HCT116 (cell line): ENCODE measurements around the gene SPATS2L. TPM values are rescaled to one million over a fixed set of nuclear protein-coding genes. Genes with fewer than 3 reads are reported as not detected.
A peak's percentile ranks its signal among the peaks of the same experiment; 100 is the strongest.

ENCODE experiments used
- ATAC-seq: fragments of 200-7000 bp; cut with Tn5 transposase; 2 replicates; pipeline ENCODE4 v1.9.1; 2020; ENCODE audit warnings: mild to moderate bottlenecking, moderate library complexity
- Bru-seq: library from RNA; stranded (reverse); fragments of 400-500 nt; gene quantifications from one replicate; lab custom pipeline; 2021; lab: Mats Ljungman, UMichigan
- BruChase-seq, 2 experiments: library from RNA; stranded (reverse); fragments of 400-500 nt; gene quantifications; one replicate each; lab custom pipeline; 2021; lab: Mats Ljungman, UMichigan
- BruUV-seq: library from RNA; stranded (reverse); fragments of 400-500 nt; replicated peaks from 2 replicates; lab custom pipeline; 2021; lab: Mats Ljungman, UMichigan
- CTCF ChIA-PET: fragments of 300-600 bp; sonication (Branson Sonifier 250); formaldehyde crosslinking; loops from one replicate; lab custom pipeline; 2021; ENCODE audit warnings: antibody characterized with exemption; lab: Charles Lee
- POLR2A ChIA-PET: fragments of 300-600, 350-600 bp; sonication (Branson Sonifier 250); formaldehyde crosslinking; loops from one replicate; lab custom pipeline; 2021; ENCODE audit warnings: antibody characterized with exemption; lab: Charles Lee
- RAD21 ChIA-PET, 2 experiments: fragments of 300-600 bp; sonication (Branson Sonifier 250); formaldehyde crosslinking; loops; one replicate each; lab custom pipeline; 2023; ENCODE audit warnings: low total read pairs in 2 of 2; ENCODE audit not compliant: uncharacterized antibody in 2 of 2, unreplicated experiment in 2 of 2, low non-redundant PET in 1 of 2; lab: Charles Lee
- DNase-seq: peaks from one replicate; pipeline ENCODE4 v3.0.0-alpha.2; 2010; ENCODE audit warnings: low read depth, low spot score
- H2AFZ ChIP-seq: fragments of 200-600 bp; shearing (Covaris generic), sonication (generic); 2 replicates; pipeline ENCODE4 v1.6.1; 2017; ENCODE audit warnings: low read depth, mixed run types, mixed read lengths, antibody characterized with exemption, low read length; ENCODE audit not compliant: poor library complexity, severe bottlenecking
- H3K27ac ChIP-seq: 2 replicates; pipeline ENCODE4 v1.5.1; 2012; ENCODE audit warnings: low read depth, low read length
- H3K27me3 ChIP-seq: fragments of 200-600 bp; sonication (generic); 2 replicates; pipeline ENCODE4 v1.6.1; 2016; ENCODE audit warnings: mixed run types, low read length, mixed read lengths; ENCODE audit not compliant: insufficient read depth
- H3K36me3 ChIP-seq, 2 experiments: fragments of 200-500 bp in 1 of 2; fragments of 200-600 bp in 1 of 2; sonication (Bioruptor generic) in 1 of 2; sonication (generic) in 1 of 2; 2 replicates each; pipeline versions ENCODE4 v1.5.1 to v1.6.1; 2014 to 2016; ENCODE audit warnings: low read length in 2 of 2, inconsistent platforms in 1 of 2, mixed read lengths in 1 of 2, mixed run types in 1 of 2; ENCODE audit not compliant: insufficient read depth in 2 of 2, control insufficient read depth in 1 of 2
- H3K4me1 ChIP-seq, 2 experiments: fragments of 200-600 bp in 1 of 2; sonication (generic) in 1 of 2; 2 replicates each; pipeline versions ENCODE4 v1.5.1 to v1.6.1; 2012 to 2017; ENCODE audit warnings: low read length in 2 of 2, inconsistent platforms in 1 of 2, mild to moderate bottlenecking in 1 of 2, mixed read lengths in 1 of 2, mixed run types in 1 of 2, moderate library complexity in 1 of 2; ENCODE audit not compliant: insufficient read depth in 2 of 2, control insufficient read depth in 1 of 2
- H3K4me2 ChIP-seq: fragments of 200-600 bp; sonication (generic); 2 replicates; pipeline ENCODE4 v1.6.1; 2017; ENCODE audit warnings: mixed run types, low read length, mixed read lengths
- H3K4me3 ChIP-seq, 2 experiments: fragments of 200-600 bp in 1 of 2; sonication (generic) in 1 of 2; replicated peaks in 1 of 2; 2 replicates each; pipeline ENCODE4 v1.5.1; 2011 to 2016; ENCODE audit warnings: low read length in 2 of 2, control low read depth in 1 of 2, low read depth in 1 of 2, mild to moderate bottlenecking in 1 of 2, mixed read lengths in 1 of 2, mixed run types in 1 of 2
- H3K79me2 ChIP-seq: fragments of 200-600 bp; sonication (generic); 2 replicates; pipeline ENCODE4 v1.6.1; 2017; ENCODE audit warnings: mild to moderate bottlenecking, mixed run types, low read length, moderate library complexity, mixed read lengths; ENCODE audit not compliant: insufficient read depth
- H3K9ac ChIP-seq: fragments of 200-600 bp; sonication (generic); 2 replicates; pipeline ENCODE4 v1.6.1; 2016; ENCODE audit warnings: low read length, mixed read lengths
- H3K9me2 ChIP-seq: fragments of 200-600 bp; sonication (generic), shearing (Covaris generic); 2 replicates; pipeline ENCODE4 v1.6.1; 2017; ENCODE audit warnings: mixed run types, mild to moderate bottlenecking, moderate library complexity; ENCODE audit not compliant: insufficient read depth
- H3K9me3 ChIP-seq, 2 experiments: fragments of 200-500 bp in 1 of 2; fragments of 200-600 bp in 1 of 2; sonication (Bioruptor generic) in 1 of 2; sonication (generic) in 1 of 2; 2 replicates each; pipeline ENCODE4 v1.6.1; 2014 to 2017; ENCODE audit warnings: low read length in 2 of 2, mixed read lengths in 2 of 2, inconsistent platforms in 1 of 2, low read depth in 1 of 2, mild to moderate bottlenecking in 1 of 2, mixed run types in 1 of 2, moderate library complexity in 1 of 2; ENCODE audit not compliant: control insufficient read depth in 1 of 2, insufficient read depth in 1 of 2
- H4K20me1 ChIP-seq: fragments of 200-600 bp; sonication (generic), shearing (Covaris generic); 2 replicates; pipeline ENCODE4 v1.6.1; 2017; ENCODE audit warnings: mixed run types, mild to moderate bottlenecking, moderate library complexity; ENCODE audit not compliant: insufficient read depth
- CBX3 ChIP-seq: IDR thresholded peaks from 2 replicates; pipeline ENCODE4 v1.6.1; 2012; ENCODE audit warnings: low read depth
- CEBPB ChIP-seq: IDR thresholded peaks from 2 replicates; pipeline ENCODE4 v1.6.1; 2012; ENCODE audit warnings: low read depth
- CTCF ChIP-seq, 3 experiments: fragments of 200-600 bp in 1 of 3; sonication (generic) in 1 of 3; IDR thresholded peaks in 2 of 3; conservative IDR thresholded peaks in 1 of 3; 2 replicates each; pipeline ENCODE4 v1.5.1; 2012 to 2017; ENCODE audit warnings: low read depth in 2 of 3, low read length in 2 of 3, antibody characterized with exemption in 1 of 3, borderline replicate concordance in 1 of 3, control low read depth in 1 of 3, mild to moderate bottlenecking in 1 of 3, mixed read lengths in 1 of 3, mixed run types in 1 of 3, moderate library complexity in 1 of 3; ENCODE audit not compliant: insufficient read depth in 1 of 3
- POLR2A ChIP-seq: IDR thresholded peaks from 2 replicates; pipeline ENCODE4 v1.7.0; 2011; ENCODE audit warnings: borderline replicate concordance; ENCODE audit not compliant: insufficient read depth, insufficient read length; ENCODE audit errors: extremely low read depth
- POLR2AphosphoS5 ChIP-seq: IDR thresholded peaks from 2 replicates; pipeline ENCODE4 v1.6.1; 2011; ENCODE audit warnings: mild to moderate bottlenecking, low read depth, low read length, moderate library complexity
- SIN3A ChIP-seq: IDR thresholded peaks from 2 replicates; pipeline ENCODE4 v1.6.1; 2012; ENCODE audit warnings: low read depth
- ZBTB33 ChIP-seq: IDR thresholded peaks from 2 replicates; pipeline ENCODE4 v1.6.1; 2011; ENCODE audit warnings: mild to moderate bottlenecking, low read length, moderate library complexity; ENCODE audit not compliant: insufficient replicate concordance; ENCODE audit errors: extremely low read depth
- intact Hi-C: fragments of 100-400 bp; cut with micrococcal nuclease; formaldehyde crosslinking; loops from 2 replicates; pipeline ENCODE4 v1.10.0; 2022
- long read RNA-seq: library from polyadenylated mRNA; unstranded; transcript quantifications from one replicate; pipeline ENCODE4 v2.0.0, GENCODE V29; 2021; ENCODE audit not compliant: unreplicated experiment
- polyA plus RNA-seq: library from polyadenylated mRNA; unstranded; fragments of >200 nt; gene quantifications from 2 replicates; pipeline ENCODE4 v1.2.1, GENCODE V29; 2012; ENCODE audit warnings: missing spikeins
- total RNA-seq: library from RNA; stranded (reverse); gene quantifications from one replicate; pipeline ENCODE4 v1.2.1, GENCODE V29; 2021; ENCODE audit not compliant: unreplicated experiment

The SPATS2L gene
- total RNA-seq = 87.1 TPM
- 48.4 and 65.7 TPM in 2 replicates for polyA plus RNA-seq
- percentile 91 among the genes with signal in this experiment for Bru-seq, nascent RNA
- percentile 68 among the genes with signal in this experiment for BruChase-seq, experiment 1, labeled RNA remaining after a 6-hour chase
- percentile 64 among the genes with signal in this experiment for BruChase-seq, experiment 2, labeled RNA remaining after a 2-hour chase
- long read RNA-seq, transcript SPATS2L-209 (13 exons, 2,698 nt) = minor isoform, 15 of 167 reads
- long read RNA-seq, transcript SPATS2L-204 (13 exons, 2,463 nt) = major isoform, 22 of 167 reads
- long read RNA-seq, transcript SPATS2L-202 (12 exons, 2,119 nt) = minor isoform, 5 of 167 reads
- long read RNA-seq, transcript SPATS2L-223 (3 exons, 745 nt) = minor isoform, 6 of 167 reads
- long read RNA-seq, partial matches to known transcripts = 48 of 167 reads
- long read RNA-seq, other reads (novel, unspliced or antisense) = 69 of 167 reads

- ATAC-seq = peak; percentile 71
- no peaks in the 10 kb centered on the region for H3K9me2 ChIP-seq
- H3K4me3 ChIP-seq = peak within 1 kb of the TSS; percentile 63 to 64
- peaks cover 43% of the 10 kb centered on the region for H3K79me2 ChIP-seq
- peak within 1 kb of the TSS; percentile 76 for H3K9ac ChIP-seq
- H3K4me2 ChIP-seq = peak within 1 kb of the TSS; percentile 85
- TF ChIP-seq POLR2AphosphoS5 (peak; percentile 66), SIN3A (no peak)
- no TSS peak for BruUV-seq
- POLR2A ChIA-PET = interaction anchor here (1.7 kb wide), 1 partner anchor 100 kb away, joined by 6 read pairs; no protein-coding TSS in a partner anchor
- H2AFZ ChIP-seq = peak within 1 kb of the TSS; percentile 40
- CTCF ChIA-PET = interaction anchor here (1.0 to 1.1 kb wide), 2 partner anchors 165 to 321 kb away, joined by 3 to 4 read pairs; no protein-coding TSS in a partner anchor
- H3K27ac ChIP-seq = peak within 1 kb of the TSS; percentile 84
- H3K9me3 ChIP-seq = no peaks in the 10 kb centered on the region
- peaks cover 45 to 78% of the 10 kb centered on the region in 2 experiments for H3K4me1 ChIP-seq
- H3K36me3 ChIP-seq = no peaks in the 10 kb centered on the region
- intact Hi-C loops = loop anchor here (5.0 kb wide), 1 partner anchor 166 kb away; no protein-coding TSS in a partner anchor
- peak; percentile 22 for DNase-seq
- H4K20me1 ChIP-seq = no peaks in the 10 kb centered on the region
- RAD21 ChIA-PET = interaction anchor here (0.5 to 1.3 kb wide), 3 partner anchors 9 to 102 kb away, joined by 3 to 5 read pairs (median 5); no protein-coding TSS in a partner anchor
- no peaks in the 10 kb centered on the region for H3K27me3 ChIP-seq
Observed at GRCh38 chr2:200306196-200306930, at the start of gene SPATS2L. Gene SPATS2L (plus strand): TSS chr2:200306693. CDS start chr2:200389245, 82,552 bp downstream.

GRCh38 chr2:200257570-200257969 lies 48.9 kb upstream of the SPATS2L start:
- intact Hi-C loops = no loop called here
- ChIA-PET POLR2A (no interaction called here), CTCF (no interaction called here)
- TF ChIP-seq CTCF (IDR thresholded peaks at IDR 0.05 in 2 of 3, conservative IDR thresholded peaks at IDR 0.05 in 1 of 3; ENCODE audit: borderline replicate concordance in 1 of 3, insufficient read depth in 1 of 3, low read depth in 2 of 3, low read length in 2 of 3) (no peak), ZBTB33 (no peak), POLR2A (no peak), CBX3 (no peak), CEBPB (no peak)

More at GRCh38 chr2:200257570-200257969, 48.9 kb upstream of the SPATS2L start:
- H4K20me1 ChIP-seq = no peaks in the 10 kb centered on the region
- H3K9ac ChIP-seq = no peak overlapping the region
- no peaks in the 10 kb centered on the region for H3K4me1 ChIP-seq
- H3K27me3 ChIP-seq = no peaks in the 10 kb centered on the region
- H2AFZ ChIP-seq = no peak overlapping the region
- H3K9me3 ChIP-seq = no peaks in the 10 kb centered on the region
- BruUV-seq = no TSS peak
- RAD21 ChIA-PET = no interaction called here
- no peaks in the 10 kb centered on the region for H3K9me2 ChIP-seq
- ATAC-seq (no peak), DNase-seq (no peak)
- no peak overlapping the region for H3K4me2 ChIP-seq
- no peak overlapping the region for H3K4me3 ChIP-seq
- H3K36me3 ChIP-seq = no peaks in the 10 kb centered on the region
- no peak overlapping the region for H3K27ac ChIP-seq
- no peaks in the 10 kb centered on the region for H3K79me2 ChIP-seq
